Measurements from ENCODE around the gene FLNB.
A peak's percentile ranks its signal among the peaks of the same experiment; 100 is the strongest.
"Not testable (repeated sequence)": the region's sequence is repeated elsewhere in the genome, so short reads cannot be mapped to it uniquely, and the experiment has no call there.

The FLNB gene

DNA sequence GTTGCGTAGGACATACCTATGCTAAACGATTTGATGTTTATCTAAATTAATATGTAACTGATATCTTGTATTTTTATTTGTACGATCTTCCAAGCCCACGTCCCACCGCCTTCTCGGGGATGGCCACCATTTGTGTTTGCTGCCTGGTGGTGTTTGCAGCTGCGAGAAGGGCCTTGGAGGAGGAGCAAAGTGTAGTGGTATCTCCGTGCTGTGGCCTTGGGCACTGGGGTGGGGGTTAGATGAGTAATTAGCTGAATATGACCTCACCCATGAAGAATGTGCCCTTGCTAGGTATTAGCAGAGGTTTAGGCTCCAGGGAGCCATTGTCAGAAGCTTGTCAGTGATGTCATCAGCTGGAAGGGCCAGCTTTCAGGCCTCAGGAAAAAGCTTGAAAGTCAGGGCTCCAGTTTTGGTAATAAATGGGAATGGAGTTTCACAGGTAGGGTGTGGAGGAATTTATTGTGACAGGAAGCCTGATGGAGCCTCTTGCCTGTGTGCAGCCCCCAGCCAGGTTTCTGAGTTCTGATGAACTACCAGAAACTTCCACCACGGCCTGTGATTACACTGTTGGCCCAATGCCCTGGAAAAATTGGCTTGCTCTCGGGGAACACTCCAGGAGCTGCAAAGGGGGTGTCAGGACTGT lies 41.0 kb downstream of the FLNB start:
- no peak overlapping the region for H3K4me3 ChIP-seq (ENCODE audit: control insufficient read depth, low read depth, low read length)
- no peak for DNase-seq (ENCODE audit: low read depth)
- TF ChIP-seq, protein P1, sequence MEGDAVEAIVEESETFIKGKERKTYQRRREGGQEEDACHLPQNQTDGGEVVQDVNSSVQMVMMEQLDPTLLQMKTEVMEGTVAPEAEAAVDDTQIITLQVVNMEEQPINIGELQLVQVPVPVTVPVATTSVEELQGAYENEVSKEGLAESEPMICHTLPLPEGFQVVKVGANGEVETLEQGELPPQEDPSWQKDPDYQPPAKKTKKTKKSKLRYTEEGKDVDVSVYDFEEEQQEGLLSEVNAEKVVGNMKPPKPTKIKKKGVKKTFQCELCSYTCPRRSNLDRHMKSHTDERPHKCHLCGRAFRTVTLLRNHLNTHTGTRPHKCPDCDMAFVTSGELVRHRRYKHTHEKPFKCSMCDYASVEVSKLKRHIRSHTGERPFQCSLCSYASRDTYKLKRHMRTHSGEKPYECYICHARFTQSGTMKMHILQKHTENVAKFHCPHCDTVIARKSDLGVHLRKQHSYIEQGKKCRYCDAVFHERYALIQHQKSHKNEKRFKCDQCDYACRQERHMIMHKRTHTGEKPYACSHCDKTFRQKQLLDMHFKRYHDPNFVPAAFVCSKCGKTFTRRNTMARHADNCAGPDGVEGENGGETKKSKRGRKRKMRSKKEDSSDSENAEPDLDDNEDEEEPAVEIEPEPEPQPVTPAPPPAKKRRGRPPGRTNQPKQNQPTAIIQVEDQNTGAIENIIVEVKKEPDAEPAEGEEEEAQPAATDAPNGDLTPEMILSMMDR (IDR thresholded peaks at IDR 0.05; ENCODE audit: control insufficient read depth, insufficient read depth, low read depth, low read length, missing control alignments): no peak

DNA sequence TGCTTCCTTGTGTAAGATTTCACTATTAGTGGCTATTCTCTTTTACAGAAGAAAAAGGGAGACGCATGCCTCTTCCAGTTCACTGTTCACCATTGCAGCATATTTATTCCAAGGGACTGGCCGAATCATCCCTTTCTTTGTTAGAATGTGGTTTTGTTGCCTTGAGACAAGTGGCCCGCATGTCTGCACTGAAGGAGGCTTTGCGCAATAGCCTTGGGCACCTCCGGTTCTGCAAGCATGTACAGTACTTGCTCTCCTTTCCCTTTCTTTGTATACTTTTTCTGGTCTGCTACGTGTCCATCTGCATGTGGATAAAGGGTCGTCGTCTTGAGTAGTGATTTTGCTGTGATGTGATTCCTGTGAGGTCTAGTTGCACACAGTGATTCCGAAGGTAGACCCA lies 43.0 kb downstream of the FLNB start:
- DNase-seq (ENCODE audit: low read depth): peak; percentile 84
- no peak overlapping the region for H3K4me3 ChIP-seq (ENCODE audit: control insufficient read depth, low read depth, low read length)
- TF ChIP-seq, protein P1 (IDR thresholded peaks at IDR 0.05; ENCODE audit: control insufficient read depth, insufficient read depth, low read depth, low read length, missing control alignments): no peak

DNA sequence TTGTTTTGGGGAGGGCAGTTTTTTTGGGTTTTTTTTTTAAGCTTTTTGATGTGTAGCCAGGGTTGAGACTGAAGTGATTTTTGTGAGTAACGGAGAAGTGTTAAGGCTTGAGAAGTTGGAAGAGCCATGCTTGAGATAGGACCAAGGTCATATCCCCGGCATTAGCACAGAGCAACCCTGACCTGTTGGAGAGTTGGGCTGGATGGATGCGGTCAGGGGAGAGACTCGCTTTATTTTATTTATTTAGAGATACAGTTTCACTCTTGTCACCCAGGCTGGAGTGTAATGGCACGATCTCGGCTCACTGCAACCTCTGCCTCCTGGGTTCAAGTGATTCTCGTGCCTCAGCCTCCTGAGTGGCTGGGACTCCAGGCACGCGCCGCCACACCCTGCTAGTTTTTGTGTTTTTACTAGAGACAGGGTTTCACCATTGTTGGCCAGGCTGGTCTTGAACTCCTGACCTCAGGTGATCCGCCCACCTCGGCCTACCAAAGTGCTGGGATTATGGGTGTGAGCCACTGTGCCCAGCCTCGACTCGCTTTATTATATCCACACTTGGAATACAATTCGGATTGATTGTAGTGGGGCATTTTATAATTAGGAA lies 43.5 kb downstream of the FLNB start:
- not testable (repeated sequence) for H3K4me3 ChIP-seq (ENCODE audit: control insufficient read depth, low read depth, low read length); DNase-seq (ENCODE audit: low read depth)

DNA sequence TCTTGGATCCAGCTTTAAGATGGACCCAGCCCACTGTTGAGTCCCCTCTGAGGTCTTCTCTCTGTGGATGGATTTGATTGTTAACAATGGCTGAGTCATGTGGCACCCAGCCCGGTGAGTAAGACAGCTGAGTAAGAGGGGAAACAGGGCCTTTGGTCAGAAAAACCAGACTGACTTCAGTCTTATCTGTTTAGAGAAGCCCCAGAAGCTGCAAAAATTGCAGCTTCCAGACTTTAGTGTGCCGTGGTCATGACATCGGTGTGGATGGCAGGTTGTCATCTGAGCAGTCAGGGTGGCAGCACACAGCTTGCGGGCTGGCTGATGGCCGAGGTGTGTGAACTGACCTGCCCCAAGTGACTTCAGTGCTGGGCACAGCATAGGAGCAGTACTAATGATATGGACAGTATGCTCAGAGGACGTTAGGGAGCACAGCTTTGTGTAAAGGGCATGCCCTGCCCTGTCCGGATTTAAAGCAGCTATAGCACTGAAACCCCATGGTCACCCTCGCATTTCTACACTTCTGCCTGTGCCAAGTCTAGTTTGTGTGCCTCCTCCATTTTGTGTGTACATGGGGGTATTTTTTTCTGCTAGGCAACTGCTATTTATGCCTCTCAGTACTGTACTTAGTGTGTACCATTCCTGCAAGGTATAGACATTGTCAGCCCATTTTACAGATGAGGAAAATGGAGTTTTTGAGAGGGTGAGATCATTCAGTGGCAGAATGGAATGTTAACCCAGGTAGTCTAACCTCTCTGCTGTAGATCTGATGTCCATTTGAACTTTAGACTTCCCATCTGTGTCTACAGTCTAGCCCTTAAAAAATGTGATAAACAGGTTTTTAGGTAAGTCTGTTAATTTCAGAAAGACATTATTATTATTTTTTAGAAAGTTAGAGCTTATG lies 44.4 kb downstream of the FLNB start:
- no peak overlapping the region for H3K4me3 ChIP-seq (ENCODE audit: control insufficient read depth, low read depth, low read length)
- DNase-seq (ENCODE audit: low read depth): peak; percentile 85
- TF ChIP-seq, protein P1 (IDR thresholded peaks at IDR 0.05; ENCODE audit: control insufficient read depth, insufficient read depth, low read depth, low read length, missing control alignments): no peak

DNA sequence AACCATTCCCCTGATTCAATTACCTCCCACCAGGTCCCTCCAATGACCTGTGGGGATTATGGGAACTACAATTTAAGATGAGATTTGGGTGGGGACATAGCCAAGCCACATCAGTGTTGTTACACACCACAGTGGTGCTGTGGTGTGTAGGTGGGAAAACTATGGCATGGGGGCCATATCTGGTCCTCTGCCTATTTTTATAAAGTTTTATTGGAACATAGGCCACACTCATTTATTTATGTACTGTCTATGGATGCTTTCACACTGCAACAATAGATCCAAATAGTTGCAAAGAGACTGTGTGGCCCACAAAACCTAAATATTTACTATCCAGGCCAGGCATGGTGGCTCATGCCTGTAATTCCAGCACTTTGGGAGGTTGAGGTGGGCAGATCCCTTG lies 46.4 kb downstream of the FLNB start:
- DNase-seq (ENCODE audit: low read depth): no peak
- TF ChIP-seq, protein P1 (IDR thresholded peaks at IDR 0.05; ENCODE audit: control insufficient read depth, insufficient read depth, low read depth, low read length, missing control alignments): no peak
- H3K4me3 ChIP-seq (ENCODE audit: control insufficient read depth, low read depth, low read length): no peak overlapping the region

DNA sequence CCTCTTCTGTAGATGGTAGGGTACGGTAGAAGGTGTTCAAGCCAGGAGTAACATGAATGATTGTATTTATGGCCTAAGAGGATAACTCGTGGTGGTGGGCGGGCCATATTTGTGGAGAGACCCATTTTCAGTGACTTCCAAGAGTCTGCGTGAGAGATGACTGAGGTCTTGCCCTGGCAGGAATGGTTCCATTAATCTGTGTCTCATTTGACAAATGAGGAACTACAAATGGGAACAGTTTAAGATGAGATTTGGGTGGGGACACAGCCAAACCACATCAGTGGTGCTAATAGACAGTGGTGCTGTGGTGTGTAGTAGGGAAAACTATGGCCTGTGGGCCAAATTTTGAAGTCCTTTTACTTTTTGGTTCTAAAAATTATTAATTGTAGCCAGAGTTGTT lies 47.1 kb downstream of the FLNB start:
- TF ChIP-seq, protein P1 (IDR thresholded peaks at IDR 0.05; ENCODE audit: control insufficient read depth, insufficient read depth, low read depth, low read length, missing control alignments): no peak
- DNase-seq (ENCODE audit: low read depth): no peak
- H3K4me3 ChIP-seq (ENCODE audit: control insufficient read depth, low read depth, low read length): no peak overlapping the region

DNA sequence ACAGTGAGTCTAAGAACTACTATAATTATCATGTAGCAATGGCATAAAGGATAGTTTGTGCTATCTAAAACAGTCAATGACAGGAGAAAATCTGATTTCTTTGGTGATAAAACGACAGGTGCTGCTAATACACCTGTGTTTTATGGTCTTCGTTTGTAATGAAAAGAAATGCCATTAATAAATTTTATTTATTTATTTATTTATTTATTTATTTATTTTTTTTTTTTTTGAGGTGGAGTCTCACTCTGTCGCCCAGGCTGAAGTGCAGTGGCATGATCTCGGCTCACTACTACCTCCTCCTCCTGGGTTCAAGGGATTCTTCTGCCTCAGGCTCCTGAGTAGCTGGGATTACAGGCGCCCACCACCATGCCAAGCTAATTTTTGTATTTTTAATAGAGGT lies 47.7 kb downstream of the FLNB start:
- not testable (repeated sequence) for DNase-seq (ENCODE audit: low read depth); H3K4me3 ChIP-seq (ENCODE audit: control insufficient read depth, low read depth, low read length)

All from AG09309 (cell line).